GM19239 (cell line): Measurements from ENCODE around the gene DSCAML1.

ENCODE experiments used
- DNase-seq: peaks from one replicate; pipeline ENCODE4 v3.0.0; 2011; ENCODE audit warnings: low spot score; ENCODE audit not compliant: insufficient read length
- FAIRE-seq: peaks from 2 replicates; lab custom pipeline; 2011; peaks lifted over from hg19 to GRCh38; lab: Jason Lieb, UNC

Gene DSCAML1

GRCh38 chr11:117735350-117735977, 61.6 kb downstream of the DSCAML1 start:
- DNase-seq = no peak
- FAIRE-seq = no peak

- DNase-seq (no peak), FAIRE-seq (no peak)
These were observed 62.4 kb downstream of the DSCAML1 start for GRCh38 chr11:117734601-117735024.

- DNase-seq (no peak), FAIRE-seq (no peak)
These were observed 63.7 kb downstream of the DSCAML1 start for GRCh38 chr11:117733316-117733715.

- FAIRE-seq (no peak), DNase-seq (no peak)
These were observed 65.2 kb downstream of the DSCAML1 start for GRCh38 chr11:117731722-117732290.

GRCh38 chr11:117730208-117730800, 66.7 kb downstream of the DSCAML1 start:
- DNase-seq = no peak
- no peak for FAIRE-seq

GRCh38 chr11:117725048-117725734, 71.8 kb downstream of the DSCAML1 start:
- DNase-seq (no peak), FAIRE-seq (no peak)

- FAIRE-seq (no peak), DNase-seq (no peak)
These were observed 72.4 kb downstream of the DSCAML1 start for GRCh38 chr11:117724621-117725020.

GRCh38 chr11:117724104-117724503, 72.9 kb downstream of the DSCAML1 start:
- FAIRE-seq = no peak
- no peak for DNase-seq

- DNase-seq (no peak), FAIRE-seq (no peak)
These were observed 73.6 kb downstream of the DSCAML1 start for GRCh38 chr11:117723277-117724024.

- FAIRE-seq = no peak
These were observed 74.9 kb downstream of the DSCAML1 start for GRCh38 chr11:117722082-117722481.

GRCh38 chr11:117720061-117720511, 76.9 kb downstream of the DSCAML1 start:
- DNase-seq = no peak
- no peak for FAIRE-seq

More at GRCh38 chr11:117722082-117722481, 74.9 kb downstream of the DSCAML1 start:
- DNase-seq = no peak

- DNase-seq (no peak), FAIRE-seq (no peak)
These were observed 77.5 kb downstream of the DSCAML1 start for GRCh38 chr11:117719480-117719879.

GRCh38 chr11:117717485-117718314, 79.3 kb downstream of the DSCAML1 start:
- no peak for FAIRE-seq
- no peak for DNase-seq

GRCh38 chr11:117716521-117717440, 80.2 kb downstream of the DSCAML1 start:
- FAIRE-seq (no peak), DNase-seq (no peak)

- DNase-seq (no peak), FAIRE-seq (no peak)
These were observed 81.2 kb downstream of the DSCAML1 start for GRCh38 chr11:117715801-117716200.

GRCh38 chr11:117713538-117713991, 83.5 kb downstream of the DSCAML1 start:
- FAIRE-seq = no peak
- DNase-seq = no peak

- FAIRE-seq (no peak), DNase-seq (no peak)
These were observed 84.5 kb downstream of the DSCAML1 start for GRCh38 chr11:117712530-117712929.

GRCh38 chr11:117711331-117711730, 85.7 kb downstream of the DSCAML1 start:
- DNase-seq (no peak), FAIRE-seq (no peak)
